ENCODE measurements around the gene MTHFD1L.

Gene MTHFD1L

GRCh38 chr6:151056230-151056907 is 190.9 kb downstream of the MTHFD1L start:
- H3K4me3 ChIP-seq (ENCODE audit: low read depth in 1 of 2, low read length in 1 of 2) = no peak overlapping the region
- H3K9me3 ChIP-seq = no peaks in the 10 kb centered on the region
- peaks cover 6 to 7% of the 10 kb centered on the region in 2 experiments for H3K4me1 ChIP-seq (ENCODE audit: control insufficient read depth in 1 of 2, insufficient read depth in 1 of 2, low read depth in 1 of 2, low read length in 1 of 2)
- H3K27ac ChIP-seq = no peak overlapping the region
- H3K36me3 ChIP-seq = no peaks in the 10 kb centered on the region
- TF ChIP-seq CTCF (IDR thresholded peaks at IDR 0.05) = no peak
- no peaks in the 10 kb centered on the region for H3K27me3 ChIP-seq

- no peak overlapping the region for H3K27ac ChIP-seq
- TF ChIP-seq CTCF (IDR thresholded peaks at IDR 0.05) = no peak
- no peaks in the 10 kb centered on the region for H3K9me3 ChIP-seq
These were observed 191.6 kb downstream of the MTHFD1L start for GRCh38 chr6:151057061-151057460.

DNA sequence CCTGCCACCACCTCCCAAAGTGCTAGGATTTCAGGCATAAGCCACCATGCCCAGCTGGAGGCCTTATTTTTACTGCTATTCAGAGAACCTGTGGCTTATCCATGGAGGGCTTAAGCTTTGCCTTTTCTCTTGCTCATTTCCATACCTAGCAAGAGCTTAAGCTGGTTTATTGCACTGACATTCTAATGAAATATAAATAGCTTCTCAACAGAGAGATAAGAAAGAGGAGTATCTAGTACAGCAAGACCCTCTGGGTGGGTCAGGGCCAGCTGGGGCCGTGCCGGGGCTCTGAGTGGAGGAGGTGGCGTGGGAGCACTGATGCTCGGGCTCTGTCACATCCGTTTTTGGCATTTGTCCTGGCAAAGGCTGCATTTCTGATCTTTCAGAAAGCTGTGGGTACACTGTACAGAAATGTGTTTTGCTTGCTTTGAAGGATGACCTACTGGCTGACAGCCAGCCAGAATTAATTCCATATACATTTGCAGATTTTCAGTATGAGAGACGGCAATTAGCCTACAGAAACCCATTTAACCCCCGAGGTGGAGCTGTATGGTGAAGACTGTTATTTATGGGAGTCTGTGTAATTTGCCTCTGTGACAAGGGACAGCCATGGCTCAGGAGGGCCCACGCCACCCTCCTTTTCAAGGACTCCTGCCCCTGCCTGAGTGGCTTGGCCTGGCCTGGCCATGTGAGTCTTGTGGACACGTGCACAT is 192.7 kb downstream of the MTHFD1L start:
- Histone ChIP-seq H3K27me3 (no peaks in the 10 kb centered on the region), H3K27ac (no peak overlapping the region), H3K4me3 (ENCODE audit: low read depth in 1 of 2, low read length in 1 of 2) (no peak overlapping the region), H3K9me3 (no peaks in the 10 kb centered on the region), H3K4me1 (ENCODE audit: control insufficient read depth in 1 of 2, insufficient read depth in 1 of 2, low read depth in 1 of 2, low read length in 1 of 2) (peaks cover 6 to 7% of the 10 kb centered on the region in 2 experiments), H3K36me3 (no peaks in the 10 kb centered on the region)
- no peak for TF ChIP-seq CTCF (IDR thresholded peaks at IDR 0.05)

More at GRCh38 chr6:151057061-151057460, 191.6 kb downstream of the MTHFD1L start:
- H3K4me3 ChIP-seq (ENCODE audit: low read depth in 1 of 2, low read length in 1 of 2) = no peak overlapping the region
- H3K4me1 ChIP-seq (ENCODE audit: control insufficient read depth in 1 of 2, insufficient read depth in 1 of 2, low read depth in 1 of 2, low read length in 1 of 2) = peaks cover 6 to 7% of the 10 kb centered on the region in 2 experiments
- H3K36me3 ChIP-seq = no peaks in the 10 kb centered on the region
- H3K27me3 ChIP-seq = no peaks in the 10 kb centered on the region

DNA sequence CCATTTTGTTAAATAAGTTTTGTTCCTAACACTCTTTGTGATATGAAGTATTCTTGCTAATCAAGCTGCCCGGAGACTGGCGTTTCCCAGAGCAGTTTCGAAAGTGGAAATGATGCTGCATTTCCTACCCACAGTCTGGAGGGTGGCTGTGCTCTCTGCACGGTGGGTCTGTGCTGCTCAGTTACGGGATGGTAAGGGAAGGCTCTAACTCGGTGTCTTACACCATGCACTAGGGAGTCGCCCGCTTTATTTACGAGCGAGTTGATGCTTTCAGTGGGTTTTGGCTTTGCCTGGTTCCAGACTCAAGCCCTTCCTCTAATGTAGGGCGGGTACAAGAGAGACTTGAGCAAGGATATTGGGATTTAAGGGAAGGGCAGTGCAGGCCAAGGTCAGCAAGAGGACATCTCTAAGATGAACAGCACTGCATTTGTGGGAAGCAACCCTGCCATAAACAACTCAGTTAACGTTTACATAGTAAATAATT is 194.2 kb downstream of the MTHFD1L start:
- TF ChIP-seq CTCF (IDR thresholded peaks at IDR 0.05) = no peak

GRCh38 chr6:151060096-151060765 is 194.7 kb downstream of the MTHFD1L start:
- Histone ChIP-seq H3K36me3 (no peaks in the 10 kb centered on the region), H3K9me3 (no peaks in the 10 kb centered on the region), H3K4me3 (ENCODE audit: low read depth in 1 of 2, low read length in 1 of 2) (no peak overlapping the region), H3K27me3 (no peaks in the 10 kb centered on the region), H3K4me1 (ENCODE audit: control insufficient read depth in 1 of 2, insufficient read depth in 1 of 2, low read depth in 1 of 2, low read length in 1 of 2) (peaks cover 6 to 7% of the 10 kb centered on the region in 2 experiments), H3K27ac (no peak overlapping the region)
- TF ChIP-seq CTCF (IDR thresholded peaks at IDR 0.05) = no peak

More for the DNA sequence above, 194.2 kb downstream of the MTHFD1L start:
- H3K27ac ChIP-seq = no peak overlapping the region
- H3K36me3 ChIP-seq = no peaks in the 10 kb centered on the region
- no peak overlapping the region for H3K4me3 ChIP-seq (ENCODE audit: low read depth in 1 of 2, low read length in 1 of 2)
- H3K9me3 ChIP-seq = no peaks in the 10 kb centered on the region
- H3K4me1 ChIP-seq (ENCODE audit: control insufficient read depth in 1 of 2, insufficient read depth in 1 of 2, low read depth in 1 of 2, low read length in 1 of 2) = peaks cover 6 to 7% of the 10 kb centered on the region in 2 experiments
- H3K27me3 ChIP-seq = no peaks in the 10 kb centered on the region

All from neutrophil (primary cell).